DND-41 (cell line): Measurements from ENCODE around the gene HSD17B3.

Experiments used
- ATAC-seq: fragments of 200-7000 bp; cut with Tn5 transposase; 3 replicates; pipeline ENCODE4 v1.9.1; 2021; ENCODE audit warnings: low read depth; ENCODE audit not compliant: insufficient read depth
- DNase-seq: peaks from one replicate; pipeline ENCODE4 v3.0.0-alpha.2; 2020
- H2AFZ ChIP-seq: 2 replicates; pipeline ENCODE4 v1.6.0; 2012; ENCODE audit warnings: low read depth, low read length
- H3K27ac ChIP-seq: 2 replicates; pipeline ENCODE4 v1.5.1; 2012; ENCODE audit warnings: low read length, inconsistent platforms
- H3K27me3 ChIP-seq: fragments of 200-600 bp; sonication (generic); 2 replicates; pipeline ENCODE4 v1.6.0; 2012; ENCODE audit warnings: low read length, mild to moderate bottlenecking, inconsistent platforms; ENCODE audit not compliant: insufficient read depth, poor library complexity
- H3K36me3 ChIP-seq: 2 replicates; pipeline ENCODE4 v1.5.1; 2012; ENCODE audit warnings: low read length, inconsistent platforms; ENCODE audit not compliant: insufficient read depth
- H3K4me1 ChIP-seq: 2 replicates; pipeline ENCODE4 v1.5.1; 2012; ENCODE audit warnings: mild to moderate bottlenecking, low read length; ENCODE audit not compliant: insufficient read depth
- H3K4me2 ChIP-seq: 2 replicates; pipeline ENCODE4 v1.6.0; 2012; ENCODE audit warnings: mild to moderate bottlenecking, moderate library complexity, low read length, inconsistent platforms; ENCODE audit not compliant: insufficient read depth
- H3K4me3 ChIP-seq, 2 experiments: fragments of 200-600 bp in 1 of 2; shearing (Covaris generic) in 1 of 2; 2 replicates each; pipeline ENCODE4 v1.5.1; 2012 to 2016; ENCODE audit warnings: inconsistent platforms in 2 of 2, low read length in 2 of 2, mild to moderate bottlenecking in 2 of 2, low read depth in 1 of 2, moderate library complexity in 1 of 2
- H3K79me2 ChIP-seq: 2 replicates; pipeline ENCODE4 v1.6.0; 2012; ENCODE audit warnings: low read length, inconsistent platforms; ENCODE audit not compliant: insufficient read depth
- H3K9ac ChIP-seq: 2 replicates; pipeline ENCODE4 v1.6.0; 2012; ENCODE audit warnings: low read depth, mild to moderate bottlenecking, inconsistent platforms, low read length, moderate library complexity
- H3K9me3 ChIP-seq: 2 replicates; pipeline ENCODE4 v1.5.1; 2012; ENCODE audit warnings: low read length, moderate library complexity, mild to moderate bottlenecking, inconsistent platforms; ENCODE audit not compliant: insufficient read depth, severe bottlenecking
- H4K20me1 ChIP-seq: 2 replicates; pipeline ENCODE4 v1.6.0; 2012; ENCODE audit warnings: low read length; ENCODE audit not compliant: insufficient read depth
- EZH2 ChIP-seq: IDR thresholded peaks from 3 replicates; pipeline ENCODE4 v1.6.1; 2012; ENCODE audit warnings: borderline replicate concordance, low read depth, mild to moderate bottlenecking, moderate library complexity, low read length, inconsistent platforms; ENCODE audit not compliant: severe bottlenecking
- TF ChIP-seq, protein P1 (sequence below): IDR thresholded peaks from 2 replicates; pipeline ENCODE4 v1.5.1; 2012; ENCODE audit warnings: borderline replicate concordance, low read length, moderate library complexity, mild to moderate bottlenecking; ENCODE audit not compliant: poor library complexity, severe bottlenecking; ENCODE audit errors: extremely low read depth

The HSD17B3 gene

DNA sequence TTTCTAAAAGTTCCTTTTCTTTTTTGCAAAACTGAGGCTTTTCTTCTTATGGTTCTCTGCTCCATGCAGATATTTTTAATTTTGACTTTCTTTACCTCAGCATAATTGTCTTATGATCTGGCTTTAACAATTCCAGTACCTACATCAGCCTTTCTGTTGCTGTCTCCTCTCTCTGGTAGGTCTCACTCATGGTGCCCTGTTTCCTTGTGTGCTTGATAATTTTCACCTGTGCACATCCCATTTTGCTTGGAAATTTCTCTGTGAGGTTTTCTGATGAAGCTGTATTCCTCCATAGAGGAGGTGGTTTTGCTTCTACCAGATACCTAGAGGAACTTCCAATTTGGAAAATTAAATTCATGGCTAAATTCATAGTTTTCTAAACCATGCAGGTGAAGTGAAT is 2.3 kb upstream of the HSD17B3 start:
- peaks cover 5% of the 10 kb centered on the region for H3K27me3 ChIP-seq
- H3K4me1 ChIP-seq = no peaks in the 10 kb centered on the region
- H3K36me3 ChIP-seq = no peaks in the 10 kb centered on the region
- no peak overlapping the region for H3K27ac ChIP-seq
- H3K9ac ChIP-seq = no peak overlapping the region
- no peak for DNase-seq
- H3K9me3 ChIP-seq = no peaks in the 10 kb centered on the region
- TF ChIP-seq EZH2 = no peak
- TF ChIP-seq, protein P1, sequence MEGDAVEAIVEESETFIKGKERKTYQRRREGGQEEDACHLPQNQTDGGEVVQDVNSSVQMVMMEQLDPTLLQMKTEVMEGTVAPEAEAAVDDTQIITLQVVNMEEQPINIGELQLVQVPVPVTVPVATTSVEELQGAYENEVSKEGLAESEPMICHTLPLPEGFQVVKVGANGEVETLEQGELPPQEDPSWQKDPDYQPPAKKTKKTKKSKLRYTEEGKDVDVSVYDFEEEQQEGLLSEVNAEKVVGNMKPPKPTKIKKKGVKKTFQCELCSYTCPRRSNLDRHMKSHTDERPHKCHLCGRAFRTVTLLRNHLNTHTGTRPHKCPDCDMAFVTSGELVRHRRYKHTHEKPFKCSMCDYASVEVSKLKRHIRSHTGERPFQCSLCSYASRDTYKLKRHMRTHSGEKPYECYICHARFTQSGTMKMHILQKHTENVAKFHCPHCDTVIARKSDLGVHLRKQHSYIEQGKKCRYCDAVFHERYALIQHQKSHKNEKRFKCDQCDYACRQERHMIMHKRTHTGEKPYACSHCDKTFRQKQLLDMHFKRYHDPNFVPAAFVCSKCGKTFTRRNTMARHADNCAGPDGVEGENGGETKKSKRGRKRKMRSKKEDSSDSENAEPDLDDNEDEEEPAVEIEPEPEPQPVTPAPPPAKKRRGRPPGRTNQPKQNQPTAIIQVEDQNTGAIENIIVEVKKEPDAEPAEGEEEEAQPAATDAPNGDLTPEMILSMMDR = no peak
- ATAC-seq = no peak
- H2AFZ ChIP-seq = no peak overlapping the region
- H3K4me2 ChIP-seq = no peak overlapping the region
- H4K20me1 ChIP-seq = no peaks in the 10 kb centered on the region
- H3K4me3 ChIP-seq = no peak overlapping the region
- H3K79me2 ChIP-seq = no peaks in the 10 kb centered on the region

DNA sequence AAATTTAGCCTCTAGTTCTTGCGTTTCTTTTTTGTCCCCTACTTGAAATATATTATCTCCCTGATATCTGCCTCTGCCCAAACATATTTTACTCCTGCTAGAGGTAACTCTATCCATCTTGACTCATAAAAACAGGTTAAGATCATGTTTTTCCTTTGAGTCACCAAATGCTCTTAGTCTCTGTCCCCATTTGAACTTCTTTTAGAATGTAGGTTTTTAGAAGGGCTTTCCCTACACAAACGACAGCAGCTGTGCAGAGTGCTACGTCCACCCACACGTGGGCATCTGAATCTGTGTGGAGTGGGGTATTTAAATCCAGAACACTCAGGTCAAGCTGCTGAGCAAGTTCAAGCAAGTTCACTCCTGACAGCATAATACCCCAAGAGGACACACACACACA is 2.2 kb downstream of the HSD17B3 start:
- H4K20me1 ChIP-seq = no peaks in the 10 kb centered on the region
- peaks cover 5% of the 10 kb centered on the region for H3K27me3 ChIP-seq
- H3K4me3 ChIP-seq = no peak overlapping the region
- H3K27ac ChIP-seq = no peak overlapping the region
- no peak overlapping the region for H3K4me2 ChIP-seq
- no peak overlapping the region for H2AFZ ChIP-seq
- no peaks in the 10 kb centered on the region for H3K36me3 ChIP-seq
- ATAC-seq (no peak), DNase-seq (no peak)
- no peaks in the 10 kb centered on the region for H3K4me1 ChIP-seq
- TF ChIP-seq, protein P1 = no peak
- TF ChIP-seq EZH2 = no peak
- no peak overlapping the region for H3K9ac ChIP-seq
- H3K9me3 ChIP-seq = no peaks in the 10 kb centered on the region
- no peaks in the 10 kb centered on the region for H3K79me2 ChIP-seq

DNA sequence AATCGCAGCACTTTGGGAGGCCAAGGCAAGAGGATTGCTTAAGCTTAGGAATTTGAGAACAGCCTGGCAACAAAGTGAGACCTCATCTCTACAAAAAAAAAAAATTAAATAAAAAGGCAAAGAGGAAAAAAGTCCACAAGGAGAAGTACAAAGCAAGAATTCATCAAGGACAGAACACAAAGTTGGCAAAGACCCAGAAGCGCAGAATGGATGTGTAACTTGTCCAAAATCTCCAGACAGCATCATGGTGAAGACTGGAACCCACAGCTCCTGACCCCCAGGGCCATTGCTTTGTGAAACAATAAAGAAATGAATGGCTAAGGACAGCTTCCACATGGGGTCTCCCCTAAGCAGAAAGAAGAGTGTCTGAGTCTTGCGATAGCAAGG is 7.8 kb downstream of the HSD17B3 start:
- Histone ChIP-seq H2AFZ (no peak overlapping the region), H3K9ac (no peak overlapping the region)

More for the DNA sequence above, 7.8 kb downstream of the HSD17B3 start:
- TF ChIP-seq, protein P1 = no peak
- ATAC-seq (no peak), DNase-seq (no peak)
- Histone ChIP-seq H3K79me2 (no peaks in the 10 kb centered on the region), H3K27ac (no peak overlapping the region), H3K27me3 (no peaks in the 10 kb centered on the region), H3K4me1 (no peaks in the 10 kb centered on the region), H4K20me1 (no peaks in the 10 kb centered on the region), H3K4me2 (no peak overlapping the region), H3K4me3 (no peak overlapping the region), H3K36me3 (no peaks in the 10 kb centered on the region), H3K9me3 (no peaks in the 10 kb centered on the region)
